GM12878 (cell line): ENCODE data around the gene TKT. TPM values are rescaled to one million over a fixed set of nuclear protein-coding genes. Genes with fewer than 3 reads are reported as not detected.

Experiments used
- ATAC-seq: fragments of 200-7000 bp; cut with Tn5 transposase; 3 replicates; pipeline ENCODE4 v1.9.1; 2020; ENCODE audit warnings: mild to moderate bottlenecking, moderate library complexity
- BruUV-seq: library from RNA; stranded (reverse); fragments of 400-500 nt; replicated peaks from 2 replicates; lab custom pipeline; 2021; lab: Mats Ljungman, UMichigan
- CTCF ChIA-PET: fragments of 300-600 bp; sonication (Branson Sonifier 250); formaldehyde crosslinking; extraction: SDS; loops from one replicate; lab custom pipeline; 2021; ENCODE audit warnings: inconsistent platforms; lab: Yijun Ruan, JAX
- POLR2A ChIA-PET: fragments of 350-600 bp; formaldehyde crosslinking; extraction: SDS; loops from one replicate; lab custom pipeline; 2021; ENCODE audit warnings: inconsistent platforms; lab: Charles Lee
- RAD21 ChIA-PET: fragments of 300-600 bp; sonication (Branson Sonifier 250); formaldehyde crosslinking; loops from one replicate; lab custom pipeline; 2023; ENCODE audit warnings: antibody characterized with exemption; ENCODE audit not compliant: unreplicated experiment; lab: Charles Lee
- SMC1A ChIA-PET: fragments of 300-600 bp; sonication (Branson Sonifier 250); formaldehyde crosslinking; loops from one replicate; lab custom pipeline; 2023; ENCODE audit not compliant: unreplicated experiment, uncharacterized antibody; lab: Charles Lee
- DNase-seq: peaks from one replicate; pipeline ENCODE4 v3.0.0-alpha.2; 2011; ENCODE audit warnings: low read depth, low spot score
- FAIRE-seq: peaks from 3 replicates; lab custom pipeline; 2011; peaks lifted over from hg19 to GRCh38; lab: Jason Lieb, UNC
- H2AFZ ChIP-seq: 2 replicates; pipeline ENCODE4 v1.6.0; 2011; ENCODE audit warnings: low read depth, low read length, control low read depth; ENCODE audit not compliant: control insufficient read depth
- H3K27ac ChIP-seq: 2 replicates; pipeline ENCODE4 v1.5.1; 2011; ENCODE audit warnings: control low read depth; ENCODE audit not compliant: control insufficient read depth, insufficient read depth
- H3K27me3 ChIP-seq, 2 experiments: replicated peaks in 1 of 2; 2 replicates each; pipeline versions ENCODE4 v1.6.0 to v1.6.1; 2011; ENCODE audit warnings: low read length in 1 of 2; ENCODE audit not compliant: control insufficient read depth in 2 of 2, insufficient read depth in 2 of 2
- H3K36me3 ChIP-seq, 2 experiments: 2 replicates each; pipeline ENCODE4 v1.5.1; 2011; ENCODE audit warnings: low read length in 1 of 2; ENCODE audit not compliant: control insufficient read depth in 2 of 2, insufficient read depth in 2 of 2
- H3K4me1 ChIP-seq: 2 replicates; pipeline ENCODE4 v1.6.1; 2011; ENCODE audit warnings: mild to moderate bottlenecking, low read length, moderate library complexity, mixed read lengths; ENCODE audit not compliant: control insufficient read depth, insufficient read depth
- H3K4me2 ChIP-seq: 2 replicates; pipeline ENCODE4 v1.6.0; 2011; ENCODE audit warnings: control low read depth; ENCODE audit not compliant: control insufficient read depth, insufficient read depth
- H3K4me3 ChIP-seq: fragments of 200-600 bp; sonication (generic); 2 replicates; pipeline ENCODE4 v1.5.1; 2016
- H3K79me2 ChIP-seq: 2 replicates; pipeline ENCODE4 v1.6.0; 2011; ENCODE audit warnings: low read length; ENCODE audit not compliant: control insufficient read depth, insufficient read depth
- H3K9ac ChIP-seq: 2 replicates; pipeline ENCODE4 v1.8.0; 2011; ENCODE audit warnings: low read length, control low read depth, mixed read lengths; ENCODE audit not compliant: control insufficient read depth, insufficient read depth
- H3K9me3 ChIP-seq: replicated peaks from 3 replicates; pipeline ENCODE4 v1.5.1; 2011; ENCODE audit warnings: mild to moderate bottlenecking, low read length; ENCODE audit not compliant: control insufficient read depth, insufficient read depth
- H4K20me1 ChIP-seq: 2 replicates; pipeline ENCODE4 v1.6.0; 2011; ENCODE audit not compliant: control insufficient read depth, insufficient read depth
- CEBPB ChIP-seq, 2 experiments: fragments of 150-350 bp in 1 of 2; IDR thresholded peaks; 2 replicates each; pipeline ENCODE4 v1.6.1; 2012 to 2014; ENCODE audit warnings: low read depth in 2 of 2, low read length in 2 of 2, borderline replicate concordance in 1 of 2, inconsistent platforms in 1 of 2
- CHD4 ChIP-seq: fragments of 200-600 bp; sonication (generic); IDR thresholded peaks from 2 replicates; pipeline ENCODE4 v1.6.1; 2016; ENCODE audit warnings: mild to moderate bottlenecking
- EZH2 ChIP-seq: IDR thresholded peaks from 2 replicates; pipeline ENCODE4 v1.6.1; 2012; ENCODE audit warnings: low read depth, mild to moderate bottlenecking, control low read depth, inconsistent platforms, low read length, borderline replicate concordance; ENCODE audit not compliant: control insufficient read depth
- JUND ChIP-seq: IDR thresholded peaks from 2 replicates; pipeline ENCODE4 v1.6.1; 2012; ENCODE audit warnings: low read depth, mild to moderate bottlenecking, low read length, improper control_type of control experiment, moderate library complexity
- LARP7 ChIP-seq: fragments of 450-650 bp; IDR thresholded peaks from 2 replicates; pipeline ENCODE4 v1.6.1; 2017; ENCODE audit warnings: mild to moderate bottlenecking
- PML ChIP-seq: IDR thresholded peaks from 2 replicates; pipeline ENCODE4 v1.6.1; 2012; ENCODE audit warnings: low read length, inconsistent platforms
- SP1 ChIP-seq: IDR thresholded peaks from one replicate; pipeline ENCODE4 v1.6.1; 2011; ENCODE audit warnings: low read depth, low read length
- SREBF2 ChIP-seq: IDR thresholded peaks from 2 replicates; pipeline ENCODE4 v1.6.1; 2012; ENCODE audit warnings: mild to moderate bottlenecking, low read length
- YY1 ChIP-seq: IDR thresholded peaks from 2 replicates; pipeline ENCODE4 v1.6.1; 2011; ENCODE audit warnings: low read depth, mild to moderate bottlenecking, low read length
- ZSCAN29 ChIP-seq: fragments of 450-650 bp; IDR thresholded peaks from 2 replicates; pipeline ENCODE4 v1.6.1; 2017; ENCODE audit warnings: mild to moderate bottlenecking, moderate library complexity
- WGBS: methylation state at CpG from one replicate; pipeline ENCODE4 v1.1.6; 2016; ENCODE audit warnings: low lambda C conversion rate; ENCODE audit not compliant: insufficient replicate concordance, insufficient coverage; ENCODE audit errors: missing lambda C conversion rate; 5-methylcytosine and 5-hydroxymethylcytosine counted together
- in situ Hi-C: fragments of 300-500 bp; cut with MboI; formaldehyde crosslinking; loops from 9 replicates; pipeline ENCODE4 v1.14.3; 2018; ENCODE audit warnings: mixed read lengths
- intact Hi-C: fragments of 100-400 bp; cut with micrococcal nuclease; formaldehyde crosslinking; loops from one replicate; pipeline ENCODE4 v1.14.2; 2022; ENCODE audit not compliant: unreplicated experiment
- polyA plus RNA-seq, 11 experiments: library from polyadenylated mRNA; depleted of rRNA in 4 of 11; unstranded in 6 of 11; stranded (reverse) in 5 of 11; fragments of >200 nt; fragmentation: Nextera tagmentation in 4 of 11; fragmentation: Illumina TruSeq in 1 of 11; extraction: Ambion mirVana in 4 of 11; extraction: Trizol in 1 of 11; gene quantifications; 1 replicate in 1 of 11; 2 replicates in 10 of 11; pipeline versions ENCODE4 v1.2.1 to v1.2.3, GENCODE V29; 2011 to 2016; ENCODE audit warnings: inconsistent platforms in 2 of 11, missing spikeins in 2 of 11, low read depth in 1 of 11
- total RNA-seq, 4 experiments: library from RNA; depleted of rRNA in 3 of 4; stranded (reverse); fragments of >200 nt in 3 of 4; fragmentation: Illumina TruSeq in 1 of 4; extraction: Trizol in 1 of 4; gene quantifications; 2 replicates each; pipeline versions ENCODE4 v1.2.1 to v1.2.3, GENCODE V29; 2013 to 2021
- TF ChIP-seq, protein P1 (sequence below): IDR thresholded peaks from 2 replicates; pipeline ENCODE4 v1.6.1; 2011; ENCODE audit warnings: low read depth, mild to moderate bottlenecking, low read length, moderate library complexity, borderline replicate concordance; ENCODE audit errors: extremely low read depth
- TF ChIP-seq, protein P2 (sequence below): fragments of 450-650 bp; formaldehyde crosslinking; IDR thresholded peaks from 2 replicates; pipeline ENCODE4 v1.4.0; 2020; ENCODE audit warnings: mild to moderate bottlenecking, moderate library complexity

Gene TKT
- total and polyA plus RNA-seq, 10 of the 15 experiments (the other 5 are each of a cell fraction or from before 2014, with no cell fraction given) = 56.4 to 385 (median 143) TPM

DNA sequence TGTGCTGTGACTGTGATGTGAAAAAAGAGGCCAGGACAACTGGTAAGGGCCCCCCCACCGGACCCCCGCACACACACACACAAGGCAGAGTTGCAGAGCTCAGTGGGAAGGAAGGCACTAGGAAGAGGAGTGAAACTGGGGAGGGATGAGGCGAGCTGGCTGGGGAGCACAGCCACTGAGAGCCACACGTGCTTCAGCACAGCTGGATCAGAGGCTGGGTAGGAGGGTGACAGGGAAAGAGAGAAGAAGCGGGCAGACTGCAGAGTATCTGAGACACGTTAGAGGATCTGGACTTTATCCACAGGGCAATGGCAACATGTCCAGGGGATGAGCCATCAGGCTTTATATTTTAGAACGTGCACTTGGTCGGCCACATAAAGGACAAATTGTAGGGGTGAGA is 38.0 kb upstream of the TKT start:
- Histone ChIP-seq H3K4me3 (no peak overlapping the region), H3K4me1 (no peaks in the 10 kb centered on the region), H3K27ac (no peak overlapping the region), H3K79me2 (no peaks in the 10 kb centered on the region), H3K4me2 (no peak overlapping the region)
- ATAC-seq = no peak
- BruUV-seq = no TSS peak
- in situ Hi-C loops = no loop called here
- WGBS = 91% methylated on average over 8 of the region's 8 CpGs
- TF ChIP-seq SP1 = no peak
- no peak for TF ChIP-seq CEBPB (IDR thresholded peaks at IDR 0.05; ENCODE audit: borderline replicate concordance in 1 of 2, low read depth in 2 of 2, low read length in 2 of 2)
- no peak for TF ChIP-seq LARP7
- TF ChIP-seq, all 136 proteins: peak for 0
- peaks cover 7 to 25% of the 10 kb centered on the region in 2 experiments for H3K36me3 ChIP-seq
- no peaks in the 10 kb centered on the region for H4K20me1 ChIP-seq
- DNase-seq (no peak), FAIRE-seq (no peak)
- H3K9me3 ChIP-seq = no peaks in the 10 kb centered on the region
- intact Hi-C loops = loop anchor here (10.0 kb wide), 1 partner anchor 221 kb away; no protein-coding TSS in a partner anchor
- POLR2A ChIA-PET = no interaction called here
- H2AFZ ChIP-seq = no peak overlapping the region
- H3K27me3 ChIP-seq = no peaks in the 10 kb centered on the region
- SMC1A ChIA-PET = no interaction called here
- RAD21 ChIA-PET = no interaction called here
- H3K9ac ChIP-seq = no peak overlapping the region
- CTCF ChIA-PET = no interaction called here

DNA sequence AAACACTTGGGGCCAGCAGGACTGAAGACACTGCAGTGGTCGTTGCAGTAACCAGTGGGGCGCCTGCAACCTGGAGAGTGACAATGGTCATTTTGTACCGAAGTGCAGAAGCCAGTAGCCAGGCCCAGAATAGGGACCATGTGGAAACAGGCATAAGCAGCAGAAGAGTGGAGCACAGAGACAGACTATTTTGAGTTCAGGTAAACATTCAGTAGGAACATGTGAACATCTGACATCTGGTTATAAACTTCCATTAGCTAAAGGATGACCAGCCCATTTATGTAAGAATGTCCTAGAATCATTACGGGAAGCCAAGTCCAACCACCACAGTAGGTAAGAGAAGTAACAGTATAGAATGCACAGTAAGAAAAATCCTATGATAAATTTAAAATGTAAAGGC is 32.4 kb upstream of the TKT start:
- DNase-seq (no peak), ATAC-seq (no peak), FAIRE-seq (no peak)
- Histone ChIP-seq H3K9me3 (no peaks in the 10 kb centered on the region), H3K36me3 (peaks cover 7 to 34% of the 10 kb centered on the region in 2 experiments), H2AFZ (no peak overlapping the region), H3K27ac (no peak overlapping the region), H3K79me2 (no peaks in the 10 kb centered on the region), H3K27me3 (no peaks in the 10 kb centered on the region), H3K4me3 (no peak overlapping the region), H3K4me2 (no peak overlapping the region), H3K9ac (no peak overlapping the region), H4K20me1 (no peaks in the 10 kb centered on the region), H3K4me1 (no peaks in the 10 kb centered on the region)
- BruUV-seq = no TSS peak
- RAD21 ChIA-PET = interaction anchor here (1.6 kb wide), 1 partner anchor 174 kb away, joined by 8 read pairs; no protein-coding TSS in a partner anchor
- in situ Hi-C loops (no loop called here), intact Hi-C loops (no loop called here)
- SMC1A ChIA-PET = interaction anchor here (2.2 kb wide), 1 partner anchor 37 kb away, joined by 6 read pairs; no protein-coding TSS in a partner anchor
- CTCF ChIA-PET = interaction anchor here (1.2 kb wide), 1 partner anchor 10 kb away, joined by 3 read pairs; no protein-coding TSS in a partner anchor
- WGBS = 91% methylated on average over 4 of the region's 4 CpGs
- TF ChIP-seq SREBF2 = no peak
- TF ChIP-seq PML = no peak
- no peak for TF ChIP-seq JUND
- TF ChIP-seq ZSCAN29 = no peak
- TF ChIP-seq YY1 = no peak
- TF ChIP-seq, protein P1, sequence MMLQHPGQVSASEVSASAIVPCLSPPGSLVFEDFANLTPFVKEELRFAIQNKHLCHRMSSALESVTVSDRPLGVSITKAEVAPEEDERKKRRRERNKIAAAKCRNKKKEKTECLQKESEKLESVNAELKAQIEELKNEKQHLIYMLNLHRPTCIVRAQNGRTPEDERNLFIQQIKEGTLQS = no peak
- no peak for TF ChIP-seq CHD4
- TF ChIP-seq EZH2 = no peak
- TF ChIP-seq, protein P2, sequence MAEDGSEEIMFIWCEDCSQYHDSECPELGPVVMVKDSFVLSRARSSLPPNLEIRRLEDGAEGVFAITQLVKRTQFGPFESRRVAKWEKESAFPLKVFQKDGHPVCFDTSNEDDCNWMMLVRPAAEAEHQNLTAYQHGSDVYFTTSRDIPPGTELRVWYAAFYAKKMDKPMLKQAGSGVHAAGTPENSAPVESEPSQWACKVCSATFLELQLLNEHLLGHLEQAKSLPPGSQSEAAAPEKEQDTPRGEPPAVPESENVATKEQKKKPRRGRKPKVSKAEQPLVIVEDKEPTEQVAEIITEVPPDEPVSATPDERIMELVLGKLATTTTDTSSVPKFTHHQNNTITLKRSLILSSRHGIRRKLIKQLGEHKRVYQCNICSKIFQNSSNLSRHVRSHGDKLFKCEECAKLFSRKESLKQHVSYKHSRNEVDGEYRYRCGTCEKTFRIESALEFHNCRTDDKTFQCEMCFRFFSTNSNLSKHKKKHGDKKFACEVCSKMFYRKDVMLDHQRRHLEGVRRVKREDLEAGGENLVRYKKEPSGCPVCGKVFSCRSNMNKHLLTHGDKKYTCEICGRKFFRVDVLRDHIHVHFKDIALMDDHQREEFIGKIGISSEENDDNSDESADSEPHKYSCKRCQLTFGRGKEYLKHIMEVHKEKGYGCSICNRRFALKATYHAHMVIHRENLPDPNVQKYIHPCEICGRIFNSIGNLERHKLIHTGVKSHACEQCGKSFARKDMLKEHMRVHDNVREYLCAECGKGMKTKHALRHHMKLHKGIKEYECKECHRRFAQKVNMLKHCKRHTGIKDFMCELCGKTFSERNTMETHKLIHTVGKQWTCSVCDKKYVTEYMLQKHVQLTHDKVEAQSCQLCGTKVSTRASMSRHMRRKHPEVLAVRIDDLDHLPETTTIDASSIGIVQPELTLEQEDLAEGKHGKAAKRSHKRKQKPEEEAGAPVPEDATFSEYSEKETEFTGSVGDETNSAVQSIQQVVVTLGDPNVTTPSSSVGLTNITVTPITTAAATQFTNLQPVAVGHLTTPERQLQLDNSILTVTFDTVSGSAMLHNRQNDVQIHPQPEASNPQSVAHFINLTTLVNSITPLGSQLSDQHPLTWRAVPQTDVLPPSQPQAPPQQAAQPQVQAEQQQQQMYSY (CRISPR knock-in tag) = no peak
- POLR2A ChIA-PET = interaction anchor here (0.6 to 1.4 kb wide), 2 partner anchors 13 to 15 kb away, joined by 3 to 9 read pairs; no protein-coding TSS in a partner anchor
